CD1c-positive myeloid dendritic cell (primary cell): ENCODE results near the gene MYCL.

Experiments
- DNase-seq: peaks from one replicate; pipeline ENCODE4 v3.0.0-alpha.2; 2016; ENCODE audit errors: extremely low spot score

Gene MYCL, protein sequence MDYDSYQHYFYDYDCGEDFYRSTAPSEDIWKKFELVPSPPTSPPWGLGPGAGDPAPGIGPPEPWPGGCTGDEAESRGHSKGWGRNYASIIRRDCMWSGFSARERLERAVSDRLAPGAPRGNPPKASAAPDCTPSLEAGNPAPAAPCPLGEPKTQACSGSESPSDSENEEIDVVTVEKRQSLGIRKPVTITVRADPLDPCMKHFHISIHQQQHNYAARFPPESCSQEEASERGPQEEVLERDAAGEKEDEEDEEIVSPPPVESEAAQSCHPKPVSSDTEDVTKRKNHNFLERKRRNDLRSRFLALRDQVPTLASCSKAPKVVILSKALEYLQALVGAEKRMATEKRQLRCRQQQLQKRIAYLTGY

DNA sequence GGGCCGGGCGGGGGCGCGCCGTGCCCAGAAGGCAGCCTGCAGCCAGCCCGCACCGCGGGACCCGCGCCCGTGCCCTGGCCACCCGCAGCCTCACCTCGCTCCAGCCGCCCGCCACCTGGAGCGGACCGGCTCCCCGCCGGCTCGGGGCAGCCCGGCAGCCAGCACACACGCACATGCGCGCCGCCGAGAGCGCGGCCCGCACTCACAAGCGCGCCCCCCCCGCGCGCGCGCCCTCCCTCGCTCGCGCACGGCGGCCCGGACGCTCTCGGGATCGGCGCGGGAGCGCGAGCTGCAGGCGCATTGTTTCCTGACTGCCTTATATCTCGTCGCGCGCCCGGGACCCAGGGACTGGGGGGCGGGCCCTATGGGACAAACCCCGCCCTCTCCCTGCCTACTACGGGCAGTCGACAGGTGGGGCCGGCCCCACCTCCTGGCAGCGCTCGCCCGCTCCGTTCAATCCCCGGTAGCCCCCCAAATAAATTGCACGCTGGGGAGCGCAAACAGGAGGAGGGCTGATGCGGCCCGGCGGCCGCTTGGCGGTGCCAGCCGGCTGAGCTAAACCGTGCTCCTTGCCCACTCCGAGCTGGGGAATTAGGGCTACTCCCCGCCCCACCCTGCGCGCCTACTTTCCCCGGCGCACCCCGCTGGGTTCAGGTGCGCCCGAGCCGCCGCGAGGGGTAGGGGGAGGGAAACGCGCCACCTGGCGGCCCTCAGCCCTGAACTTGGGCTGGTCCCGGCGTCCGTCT, at the start of gene MYCL:
Gene MYCL, minus strand, starts transcription at position 204 of the 746 bp plus-strand sequence. CDS start 483 bp downstream, outside the sequence.
- peak; percentile 84 for DNase-seq

DNA sequence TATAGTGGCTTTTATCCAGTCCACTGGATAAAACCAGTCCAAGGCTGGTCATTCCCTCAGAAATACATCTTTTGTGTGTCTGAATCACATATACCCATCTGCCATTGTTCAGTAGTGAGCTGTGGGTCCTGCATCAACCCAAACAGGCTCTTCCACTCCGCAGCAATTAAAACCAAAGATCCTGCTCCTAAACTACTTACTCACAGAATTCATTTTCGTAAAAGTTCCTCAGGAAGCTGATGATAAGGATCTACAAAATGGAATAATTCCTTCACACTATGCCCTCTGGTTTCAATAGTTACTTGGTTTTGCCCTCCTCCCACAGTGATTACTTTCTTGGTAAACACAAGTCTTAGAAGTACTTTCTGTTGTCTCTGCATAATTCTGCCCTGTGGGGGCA, 48.2 kb upstream of the MYCL start:
- no peak for DNase-seq

DNA sequence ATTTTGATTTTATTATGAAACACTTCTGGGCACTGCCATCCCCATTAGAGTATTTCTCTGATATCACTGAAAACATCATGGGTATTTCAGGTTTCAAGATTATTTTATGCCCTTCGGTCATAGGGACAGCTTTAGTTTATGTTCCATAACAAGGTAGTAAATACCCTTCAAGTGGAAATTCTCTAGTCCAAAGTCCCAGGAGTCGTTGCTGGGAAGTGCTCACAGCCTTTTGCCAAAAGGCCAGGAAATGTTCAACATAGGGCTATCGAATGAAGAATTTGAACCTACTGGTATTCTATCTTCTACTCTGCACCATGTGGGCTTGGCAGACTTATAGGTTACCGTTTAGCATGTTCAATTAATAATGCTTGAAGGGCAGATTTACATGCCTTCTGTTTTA, 45.5 kb upstream of the MYCL start:
- DNase-seq: no peak

DNA sequence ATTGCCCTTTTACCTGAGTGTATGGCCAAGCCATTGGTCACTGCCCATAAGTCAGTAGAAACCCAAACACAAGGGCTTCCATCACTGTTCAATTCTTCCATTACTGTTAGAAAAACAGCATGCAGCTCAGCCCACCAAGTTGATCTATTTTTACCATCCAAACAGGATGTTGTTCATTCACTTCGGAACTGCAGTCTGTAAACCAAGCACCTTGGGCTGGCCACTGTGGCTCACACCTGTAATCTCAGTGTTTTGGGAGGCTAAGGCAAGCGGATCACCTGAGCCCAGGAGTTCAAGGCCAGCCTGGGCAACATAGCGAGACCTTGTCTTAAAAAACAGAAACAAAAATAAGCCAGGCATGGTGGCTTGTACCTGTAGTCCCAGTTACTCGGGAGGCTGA, 44.5 kb upstream of the MYCL start:
- DNase-seq: no peak

DNA sequence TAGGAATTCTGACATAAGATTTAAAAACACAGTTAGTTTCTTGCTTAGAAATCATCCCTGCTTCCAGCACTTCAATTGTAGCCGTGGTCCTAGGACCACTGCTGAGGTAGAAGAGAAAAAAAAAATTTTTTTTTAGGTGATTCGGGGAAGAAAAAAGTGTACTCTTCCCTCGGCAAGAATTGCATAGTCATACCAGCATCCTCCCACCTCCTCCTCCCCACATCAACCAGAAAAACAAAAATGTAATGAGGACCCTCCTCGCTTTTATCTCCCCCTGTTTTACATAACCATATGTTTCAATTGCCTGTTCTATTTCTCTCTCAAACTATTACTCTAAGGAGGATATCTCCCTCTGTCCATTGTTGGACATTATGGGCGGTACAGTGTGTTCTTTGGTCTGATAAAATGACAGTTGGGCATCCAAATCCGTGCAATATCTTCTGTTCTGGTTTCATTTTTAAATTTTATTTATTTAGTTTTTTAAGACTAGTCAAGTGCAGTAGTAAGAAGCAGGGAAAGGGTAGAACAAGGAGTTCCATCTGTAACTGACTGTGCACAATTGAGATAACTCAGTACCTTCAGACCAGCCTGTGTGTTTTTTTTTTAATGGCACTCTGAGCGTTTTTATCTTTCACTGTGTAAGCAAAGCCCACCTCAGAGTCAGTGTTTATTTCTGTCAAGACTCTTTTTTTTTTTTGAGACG, 42.8 kb upstream of the MYCL start:
- no peak for DNase-seq

DNA sequence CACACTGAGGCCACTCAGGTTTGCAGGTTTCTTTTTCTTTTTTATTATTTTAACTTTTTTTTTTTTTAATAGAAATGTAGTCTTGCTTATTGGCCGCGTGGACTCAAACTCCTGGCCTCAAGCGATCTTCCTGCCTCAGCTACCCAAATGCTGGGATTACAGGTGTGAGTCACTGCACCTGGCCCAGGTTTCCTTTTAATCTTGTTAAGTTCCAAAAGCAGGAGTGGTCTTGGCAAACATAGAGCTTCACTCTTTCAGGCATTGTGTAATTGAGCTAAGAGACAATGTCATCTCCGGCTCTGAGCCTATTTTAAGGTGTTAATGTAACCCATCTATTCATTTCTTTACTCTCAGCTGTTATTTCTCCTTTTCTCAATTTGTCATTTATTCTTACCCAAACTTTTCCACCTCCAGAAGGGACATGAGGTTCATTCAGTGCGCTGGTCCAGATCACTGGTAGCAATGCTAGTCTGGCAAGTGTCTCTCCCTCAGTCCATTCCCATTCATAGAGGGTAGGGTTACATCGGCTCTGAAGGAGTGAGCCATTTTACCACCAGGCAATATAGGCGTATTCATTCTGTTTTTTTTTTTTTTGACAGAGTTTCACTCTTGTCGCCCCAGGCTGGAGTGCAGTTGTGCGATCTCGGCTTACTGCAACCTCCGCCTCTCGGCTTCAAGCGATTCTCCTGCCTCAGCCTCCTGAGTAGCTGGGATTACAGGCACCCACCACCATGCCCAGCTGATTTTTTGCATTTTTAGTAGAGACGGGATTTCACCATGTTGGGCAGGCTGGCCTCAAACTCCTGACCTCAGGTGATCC, 42.0 kb upstream of the MYCL start:
- DNase-seq: no peak

DNA sequence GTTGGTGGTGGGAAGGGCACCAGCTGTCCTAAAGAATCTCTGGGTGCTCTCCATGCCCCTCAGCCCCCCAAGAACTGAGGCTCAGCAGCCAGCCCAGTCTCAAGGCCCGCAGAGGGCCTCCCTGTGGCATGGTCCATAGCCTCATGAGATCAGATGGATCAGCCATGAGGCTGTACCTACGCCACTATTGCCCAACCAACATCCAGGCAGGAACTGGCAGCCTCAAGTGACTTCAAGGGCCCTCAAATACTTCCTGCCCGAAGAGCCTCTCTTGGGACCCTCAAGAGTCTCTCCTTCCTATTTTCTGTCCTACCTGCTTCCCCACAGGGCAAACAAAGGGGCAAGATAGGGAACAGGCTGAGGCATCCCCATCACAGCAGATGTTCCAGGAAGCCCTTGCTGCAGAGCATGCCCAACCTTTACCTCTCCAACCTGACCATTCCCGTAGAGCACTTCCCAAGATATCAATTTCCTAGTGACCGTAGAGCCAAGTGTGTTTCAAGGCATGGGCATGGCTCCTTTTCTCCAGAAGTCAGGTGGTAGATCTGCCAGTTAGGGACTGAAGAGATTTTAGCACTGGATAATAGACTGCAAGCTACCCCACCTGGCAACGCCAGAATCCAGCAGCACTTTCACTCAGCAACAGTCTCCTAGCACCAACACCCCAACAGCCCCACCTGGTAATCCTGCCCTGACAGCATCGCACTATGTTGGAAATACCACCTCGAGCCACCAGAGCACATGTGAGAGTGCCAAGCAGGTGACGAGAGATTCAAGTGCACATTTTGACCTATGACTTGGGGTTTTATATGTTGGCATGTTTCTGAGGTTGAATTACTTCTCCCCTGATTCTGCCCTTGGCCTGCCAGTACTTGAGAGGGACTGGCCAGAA, 39.5 kb upstream of the MYCL start:
- DNase-seq: no peak

DNA sequence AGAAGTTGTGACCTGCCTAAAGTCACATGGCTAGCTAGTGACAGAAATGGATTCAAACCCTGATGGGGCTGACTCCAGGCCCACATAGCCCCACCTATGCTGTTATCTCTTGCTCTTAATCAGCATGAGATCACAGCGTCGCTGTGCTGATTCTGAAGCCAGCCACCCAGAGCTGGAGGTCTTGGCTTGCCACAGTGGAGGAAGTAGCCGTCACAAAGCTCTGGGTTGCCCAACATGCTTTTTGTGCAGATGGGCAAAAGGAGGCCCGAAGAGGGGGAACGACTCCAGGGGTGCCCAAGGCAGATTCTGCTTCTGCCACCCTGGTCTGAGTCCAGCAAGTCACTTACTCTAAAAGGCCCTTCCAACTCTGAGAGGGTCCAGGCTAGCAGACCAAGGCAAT, 38.5 kb upstream of the MYCL start:
- DNase-seq: peak; percentile 59

DNA sequence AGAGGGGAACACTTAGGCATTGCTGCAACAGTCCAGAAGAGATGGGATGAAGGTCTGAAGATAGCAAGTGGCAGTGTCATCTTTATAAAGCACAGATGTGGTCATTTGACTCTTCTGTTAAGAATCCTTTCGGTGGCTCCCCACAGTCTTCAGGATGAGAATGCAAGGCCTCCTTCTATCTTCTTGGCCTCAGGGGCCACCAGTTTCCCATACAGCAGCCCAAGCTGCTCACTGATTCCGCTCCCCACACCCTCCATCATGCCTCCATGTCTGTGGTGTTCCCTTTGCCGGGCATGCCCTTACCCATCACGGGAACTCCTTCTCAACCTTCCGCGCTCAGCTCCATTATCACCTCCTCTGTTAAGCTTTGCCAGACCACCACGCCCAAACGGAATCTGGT, 37.1 kb upstream of the MYCL start:
- DNase-seq: no peak

DNA sequence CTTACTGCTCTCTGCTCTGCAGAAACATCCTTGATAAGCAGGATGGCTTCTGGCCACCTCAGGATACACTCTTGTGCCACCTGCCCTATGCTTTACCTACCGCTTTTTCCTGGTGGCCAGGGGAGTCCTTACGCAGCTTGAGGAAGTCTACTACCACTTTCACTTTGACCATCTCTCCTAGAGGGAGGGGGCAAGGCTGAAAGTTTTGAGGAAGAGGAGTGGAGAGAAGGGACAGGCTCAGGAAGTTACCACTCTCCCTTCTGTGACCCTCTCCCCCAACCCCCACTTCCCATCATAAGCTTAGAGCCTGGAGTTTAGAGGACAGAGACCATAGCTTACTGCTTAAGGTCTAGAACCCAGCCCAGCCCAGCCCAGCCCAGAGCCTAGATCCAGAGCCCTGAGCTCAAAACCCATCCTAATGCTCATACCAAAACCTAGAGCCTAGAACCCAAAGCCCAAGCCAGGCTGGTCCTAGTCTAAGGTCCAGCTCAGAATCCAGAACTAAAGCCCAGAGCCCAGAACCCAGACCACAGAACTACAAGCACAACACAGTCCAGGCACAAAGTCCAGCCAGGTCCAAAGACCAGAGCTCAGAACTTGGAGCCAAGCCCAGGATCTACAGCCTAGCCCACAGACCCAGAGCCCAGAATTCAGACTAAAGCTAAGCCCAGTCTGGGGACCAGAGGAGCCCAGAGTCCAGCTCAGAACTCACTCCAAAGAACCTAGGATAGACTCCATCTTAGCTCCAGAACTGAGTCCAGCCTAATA, 35.2 kb upstream of the MYCL start:
- DNase-seq: peak; percentile 76

DNA sequence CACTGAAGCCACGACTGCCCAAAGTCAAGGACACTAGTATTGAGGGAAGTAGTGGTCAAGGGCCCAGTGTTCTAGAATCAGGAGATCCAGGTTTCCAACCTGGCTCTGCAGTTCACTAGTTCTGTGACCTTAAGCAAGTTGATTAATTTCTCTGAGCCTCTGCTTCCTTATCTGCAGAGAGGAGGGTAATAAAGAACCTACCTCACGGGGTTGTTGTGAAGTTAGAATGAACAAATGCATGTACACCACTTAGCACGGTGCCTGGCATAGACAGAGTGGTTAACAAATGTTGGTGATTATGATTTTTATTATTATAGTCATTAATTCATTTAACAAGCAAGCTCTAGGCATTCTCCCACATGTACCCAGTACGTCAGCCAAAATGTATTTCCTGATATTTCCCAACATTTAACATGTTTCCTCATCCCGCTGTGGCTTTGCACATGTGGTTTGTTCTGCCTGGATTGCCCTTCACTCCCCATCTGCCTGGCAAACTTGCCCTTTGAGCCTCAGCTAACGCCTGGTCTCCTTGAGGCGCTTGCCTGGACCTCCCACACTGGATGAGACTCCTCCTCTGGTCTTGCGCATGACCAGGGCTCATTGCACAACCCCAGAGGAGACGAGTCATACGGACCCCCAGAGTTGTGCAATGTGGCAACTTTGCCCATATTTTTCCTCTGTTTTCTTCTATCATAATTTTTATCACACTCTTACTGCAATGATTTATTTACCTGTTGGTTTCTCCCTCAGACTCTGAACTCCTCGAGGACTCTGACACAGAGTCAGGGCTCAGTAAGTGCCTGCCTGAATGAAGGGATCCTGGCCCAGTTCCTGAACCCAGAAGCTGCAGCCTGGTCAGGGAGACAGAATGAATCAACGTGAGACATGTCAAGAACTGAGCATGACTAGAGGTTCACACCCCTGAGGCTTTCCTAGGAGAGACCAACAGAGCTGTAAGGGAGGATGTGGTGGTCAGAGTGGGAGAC, 32.5 kb upstream of the MYCL start:
- peak; percentile 93 for DNase-seq

DNA sequence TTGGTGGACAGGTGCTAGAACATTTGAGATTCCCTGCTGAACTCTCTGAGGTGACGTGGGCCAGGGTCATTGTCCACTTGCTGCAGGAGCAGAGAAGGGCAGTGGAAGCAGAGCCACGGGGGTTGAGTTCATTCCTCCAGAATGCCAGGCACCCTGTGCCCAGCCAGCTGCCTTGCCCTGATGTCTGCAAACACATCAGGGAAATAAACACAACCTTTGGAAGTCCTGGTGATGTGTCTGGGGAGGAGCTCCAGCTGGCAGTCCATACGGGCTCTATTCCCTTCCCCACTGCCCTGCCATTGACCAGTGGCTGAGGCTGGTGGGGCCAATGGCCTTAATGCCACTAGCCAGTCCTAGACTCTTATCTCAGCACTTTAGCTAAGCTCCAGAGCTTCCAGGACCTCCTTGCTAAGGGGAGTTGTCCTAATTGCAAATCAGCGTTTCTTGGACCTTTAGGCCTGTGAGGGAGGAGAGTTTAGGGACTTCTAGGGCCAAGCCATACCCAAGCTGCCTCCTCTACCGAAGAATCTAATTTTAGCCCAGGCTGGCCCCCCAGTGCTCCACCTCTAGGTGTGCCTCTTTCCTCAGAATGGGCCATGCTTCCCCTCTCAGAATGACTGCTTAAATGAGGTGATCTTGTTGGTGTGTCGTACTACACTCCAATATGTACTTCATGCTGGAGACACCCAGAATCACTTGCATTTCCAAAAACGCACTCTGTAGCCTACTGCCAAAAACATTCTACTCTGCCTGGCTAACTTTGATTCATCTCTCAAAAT, 27.3 kb upstream of the MYCL start:
- DNase-seq: no peak

DNA sequence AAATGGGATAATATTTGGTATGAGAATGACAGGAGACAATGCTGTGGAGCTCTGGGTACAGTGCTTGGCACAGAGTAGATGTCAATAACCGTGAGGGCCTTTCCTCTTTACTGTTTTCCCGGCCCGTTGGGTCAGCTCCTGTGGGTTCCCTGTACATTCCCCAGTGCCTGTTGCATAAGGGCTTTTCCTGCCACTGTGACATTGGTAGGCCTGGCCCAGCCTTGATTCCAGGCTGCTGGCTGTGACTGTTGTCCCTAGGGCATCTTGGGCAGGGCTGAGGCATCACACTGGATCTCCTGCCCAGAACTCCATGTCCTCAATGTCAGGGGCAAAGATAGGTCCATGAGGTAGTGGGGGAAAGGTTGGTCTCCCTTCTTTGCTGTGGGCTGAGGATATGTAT, 25.8 kb upstream of the MYCL start:
- no peak for DNase-seq

DNA sequence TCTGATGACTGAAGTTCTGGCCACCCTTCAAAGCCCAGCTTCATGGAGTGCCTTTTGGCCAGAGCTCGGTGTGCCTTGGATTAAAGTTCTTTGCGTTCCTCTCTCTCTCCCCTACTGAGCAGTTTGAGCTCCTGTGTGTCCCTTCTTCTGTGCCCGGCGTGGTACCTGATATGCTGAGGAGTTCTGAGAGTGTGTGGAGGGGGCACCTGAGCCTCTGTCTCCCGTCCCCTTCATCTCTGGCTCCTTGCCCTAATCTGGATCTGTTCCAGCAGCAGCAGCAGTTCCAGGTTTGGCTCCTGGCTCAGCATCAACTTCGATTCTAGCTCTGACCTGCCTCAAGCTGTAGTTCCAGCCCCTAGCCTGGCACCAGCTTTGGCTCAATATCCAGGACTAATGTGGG, 25.1 kb upstream of the MYCL start:
- no peak for DNase-seq

DNA sequence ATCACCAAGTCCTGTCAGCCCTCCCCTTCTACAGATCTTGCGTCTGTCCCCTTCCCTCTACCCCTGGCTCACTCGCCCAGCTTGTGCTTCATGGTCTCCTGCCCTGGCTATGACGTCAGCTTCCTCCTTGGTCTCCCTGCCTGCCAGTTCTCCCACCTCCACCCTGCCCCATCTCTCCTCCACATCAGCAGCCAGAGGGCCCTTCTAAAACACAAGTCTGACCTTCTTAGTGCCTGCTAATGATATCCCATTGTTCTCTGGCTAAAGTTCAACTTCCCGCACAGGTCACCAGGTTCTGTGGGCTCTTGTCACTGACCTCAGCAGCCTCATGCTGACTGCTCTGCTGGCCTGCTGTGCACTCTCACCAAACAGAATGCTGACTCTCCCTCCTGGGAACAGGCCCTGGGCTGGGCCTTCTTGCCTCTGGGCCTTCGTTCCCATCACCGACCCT, 24.7 kb upstream of the MYCL start:
- DNase-seq: peak; percentile 54

DNA sequence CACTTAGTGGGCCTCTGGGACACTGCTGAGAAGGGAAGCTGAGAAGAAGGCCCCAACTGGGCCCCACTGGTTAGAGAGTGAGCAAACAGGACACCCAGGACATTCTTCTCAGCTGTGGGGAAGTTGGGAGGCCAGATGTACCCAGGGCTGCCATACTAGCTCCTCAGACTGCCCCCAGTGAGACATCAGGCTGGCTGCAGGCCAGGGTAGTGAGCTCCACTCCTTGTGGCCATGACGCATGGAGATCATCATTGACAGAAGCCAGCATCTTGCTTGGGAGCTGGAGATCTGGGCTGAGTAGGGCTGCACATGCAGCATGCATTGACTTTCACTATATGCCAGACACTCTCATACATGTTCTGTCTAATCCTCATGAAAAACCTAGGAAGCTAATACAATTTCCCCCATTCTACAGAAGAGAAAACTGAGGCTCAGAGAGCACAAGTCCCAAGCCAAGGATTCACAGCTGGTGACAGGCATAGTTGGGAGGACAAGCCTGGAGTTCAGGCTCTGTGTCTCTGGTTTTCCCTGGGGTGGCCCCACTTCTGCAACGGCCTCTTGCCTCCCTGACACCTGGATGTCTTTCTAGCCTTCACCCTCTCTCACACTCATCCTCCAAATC, 24.1 kb upstream of the MYCL start:
- peak; percentile 20 for DNase-seq

DNA sequence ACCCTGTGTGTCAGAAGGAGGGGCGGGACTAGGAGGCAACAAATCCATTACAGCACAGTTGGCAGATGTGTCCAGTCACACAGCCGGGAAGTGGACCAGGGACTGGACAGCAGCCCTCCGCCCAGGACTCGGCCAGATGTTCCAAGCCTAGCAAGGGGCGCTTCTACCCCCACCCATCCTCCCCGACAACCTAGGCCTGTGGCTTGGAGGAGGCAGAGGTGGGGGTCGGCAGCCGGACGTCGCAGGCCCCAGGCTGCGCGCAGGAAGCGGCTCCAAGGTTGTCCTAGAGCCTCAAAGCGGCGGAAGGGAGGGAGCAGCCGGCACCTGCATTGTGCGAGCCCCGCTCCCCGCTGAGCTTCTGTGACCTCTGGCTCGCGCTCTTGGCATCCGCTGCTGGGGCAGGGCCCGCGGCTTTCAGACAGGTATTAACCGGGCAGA, 20.6 kb upstream of the MYCL start:
- DNase-seq: no peak
